Mesenchymal stem cell (in vitro differentiated cells and primary cell): ENCODE data around the gene PRR16.
A peak's percentile ranks its signal among the peaks of the same experiment; 100 is the strongest.

Source experiments
- DNase-seq: peaks from one replicate; pipeline ENCODE4 v3.0.0-alpha.2; 2013
- H2AFZ ChIP-seq: one replicate; pipeline ENCODE4 v1.6.1; 2013; ENCODE audit warnings: low read depth, mild to moderate bottlenecking, control low read depth, inconsistent platforms, low read length, moderate library complexity
- H2AK5ac ChIP-seq: 2 replicates; pipeline ENCODE4 v1.6.1; 2013; ENCODE audit warnings: low read length, moderate library complexity, mild to moderate bottlenecking, inconsistent platforms; ENCODE audit not compliant: severe bottlenecking
- H2BK120ac ChIP-seq: one replicate; pipeline ENCODE4 v1.6.1; 2013; ENCODE audit warnings: low read depth, mild to moderate bottlenecking, inconsistent platforms, low read length, moderate library complexity
- H2BK12ac ChIP-seq, 2 experiments: one replicate each; pipeline ENCODE4 v1.6.1; 2013; ENCODE audit warnings: inconsistent platforms in 2 of 2, low read length in 2 of 2, mild to moderate bottlenecking in 2 of 2, moderate library complexity in 2 of 2, control low read depth in 1 of 2
- H2BK15ac ChIP-seq: one replicate; pipeline ENCODE4 v1.6.1; 2013; ENCODE audit warnings: mild to moderate bottlenecking, low read depth, inconsistent platforms; ENCODE audit not compliant: poor library complexity, severe bottlenecking
- H2BK5ac ChIP-seq: 2 replicates; pipeline ENCODE4 v1.6.1; 2013; ENCODE audit warnings: low read depth, mild to moderate bottlenecking, low read length, control low read depth, inconsistent platforms; ENCODE audit not compliant: poor library complexity, severe bottlenecking
- H3K14ac ChIP-seq, 2 experiments: one replicate each; pipeline ENCODE4 v1.6.1; 2013; ENCODE audit warnings: inconsistent platforms in 2 of 2, low read length in 2 of 2, control low read depth in 1 of 2, mild to moderate bottlenecking in 1 of 2, moderate library complexity in 1 of 2
- H3K18ac ChIP-seq, 2 experiments: one replicate each; pipeline ENCODE4 v1.6.1; 2013; ENCODE audit warnings: inconsistent platforms in 2 of 2, low read length in 2 of 2, control low read depth in 1 of 2, low read depth in 1 of 2, mild to moderate bottlenecking in 1 of 2
- H3K23ac ChIP-seq, 2 experiments: one replicate each; pipeline ENCODE4 v1.6.1; 2013; ENCODE audit warnings: inconsistent platforms in 2 of 2, low read length in 2 of 2, mild to moderate bottlenecking in 2 of 2, moderate library complexity in 2 of 2, control low read depth in 1 of 2
- H3K27ac ChIP-seq: 2 replicates; pipeline ENCODE4 v1.5.1; 2013; ENCODE audit warnings: mild to moderate bottlenecking, moderate library complexity, low read length, control low read depth, inconsistent platforms; ENCODE audit not compliant: poor library complexity, severe bottlenecking
- H3K27me3 ChIP-seq, 2 experiments: 2 replicates each; pipeline versions ENCODE4 v1.6.1 to v1.7.0; 2013; ENCODE audit warnings: low read length in 2 of 2, mild to moderate bottlenecking in 2 of 2, moderate library complexity in 2 of 2, control low read depth in 1 of 2, inconsistent platforms in 1 of 2; ENCODE audit not compliant: control insufficient read depth in 1 of 2, insufficient read depth in 1 of 2
- H3K36me3 ChIP-seq, 2 experiments: 2 replicates each; pipeline versions ENCODE4 v1.6.1 to v1.7.0; 2013; ENCODE audit warnings: low read length in 2 of 2, control low read depth in 1 of 2, inconsistent platforms in 1 of 2, low read depth in 1 of 2, mild to moderate bottlenecking in 1 of 2; ENCODE audit not compliant: insufficient read depth in 2 of 2, control insufficient read depth in 1 of 2
- H3K4ac ChIP-seq, 2 experiments: one replicate each; pipeline ENCODE4 v1.6.1; 2013; ENCODE audit warnings: inconsistent platforms in 2 of 2, low read length in 2 of 2, mild to moderate bottlenecking in 2 of 2, moderate library complexity in 2 of 2, control low read depth in 1 of 2, low read depth in 1 of 2
- H3K4me1 ChIP-seq: 2 replicates; pipeline ENCODE4 v1.6.1; 2013; ENCODE audit warnings: low read depth, low read length, control low read depth; ENCODE audit not compliant: control insufficient read depth, insufficient read depth
- H3K4me2 ChIP-seq: 2 replicates; pipeline ENCODE4 v1.6.1; 2013; ENCODE audit warnings: low read length, mild to moderate bottlenecking, inconsistent platforms; ENCODE audit not compliant: poor library complexity, severe bottlenecking
- H3K4me3 ChIP-seq, 2 experiments: 2 replicates each; pipeline versions ENCODE4 v1.5.1 to v1.7.0; 2013; ENCODE audit warnings: low read length in 2 of 2, mild to moderate bottlenecking in 2 of 2, control low read depth in 1 of 2, low read depth in 1 of 2; ENCODE audit not compliant: insufficient read depth in 1 of 2
- H3K79me1 ChIP-seq: replicated peaks from 2 replicates; pipeline ENCODE4 v1.6.1; 2013; ENCODE audit warnings: mild to moderate bottlenecking, control low read depth, low read length, inconsistent platforms; ENCODE audit not compliant: poor library complexity, severe bottlenecking
- H3K9ac ChIP-seq: 2 replicates; pipeline ENCODE4 v1.7.0; 2013; ENCODE audit warnings: mild to moderate bottlenecking, low read length, moderate library complexity
- H3K9me3 ChIP-seq: 2 replicates; pipeline ENCODE4 v1.7.0; 2013; ENCODE audit warnings: mild to moderate bottlenecking, low read length; ENCODE audit not compliant: control insufficient read depth
- H4K8ac ChIP-seq: one replicate; pipeline ENCODE4 v1.6.1; 2013; ENCODE audit warnings: inconsistent platforms, mild to moderate bottlenecking, low read length, moderate library complexity
- H4K91ac ChIP-seq: one replicate; pipeline ENCODE4 v1.6.1; 2013; ENCODE audit warnings: mild to moderate bottlenecking, low read length, inconsistent platforms
- WGBS: methylation state at CpG from one replicate; pipeline ENCODE4 v1.1.7; 2013; ENCODE audit warnings: mixed read lengths; 5-methylcytosine and 5-hydroxymethylcytosine counted together

PRR16 gene

DNA sequence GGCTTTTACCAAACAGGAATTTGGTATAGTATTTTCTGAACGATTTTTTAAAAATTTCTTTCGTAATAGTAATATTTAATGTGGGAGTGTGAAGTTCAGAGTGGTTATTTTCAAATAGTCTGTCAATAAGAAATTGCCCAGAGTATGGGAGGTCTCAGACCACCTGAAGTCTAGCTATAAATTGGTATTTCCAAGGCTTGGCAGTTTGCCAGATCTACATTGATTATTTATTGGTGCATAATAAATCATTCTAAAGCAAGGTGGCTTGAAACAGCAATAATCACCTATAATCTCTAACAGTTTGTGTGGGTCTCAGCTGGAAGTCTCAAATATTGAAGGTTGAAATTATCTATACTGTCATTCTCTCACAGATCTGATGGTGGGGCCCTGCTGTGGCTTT is 118.5 kb downstream of the PRR16 start:
- H3K18ac ChIP-seq: no peak overlapping the region
- H2AK5ac ChIP-seq: no peak overlapping the region
- H3K36me3 ChIP-seq: no peaks in the 10 kb centered on the region
- H3K79me1 ChIP-seq: peaks cover 7% of the 10 kb centered on the region
- no peak overlapping the region for H3K27ac ChIP-seq
- no peak overlapping the region for H2BK12ac ChIP-seq
- no peak overlapping the region for H3K9ac ChIP-seq
- H3K23ac ChIP-seq: no peak overlapping the region
- H3K4me1 ChIP-seq: no peaks in the 10 kb centered on the region
- H4K8ac ChIP-seq: no peak overlapping the region
- no peak overlapping the region for H2AFZ ChIP-seq
- no peaks in the 10 kb centered on the region for H3K27me3 ChIP-seq
- H4K91ac ChIP-seq: no peak overlapping the region
- H2BK120ac ChIP-seq: no peak overlapping the region
- no peak overlapping the region for H2BK15ac ChIP-seq
- no peak for DNase-seq
- H3K14ac ChIP-seq: no peak overlapping the region
- H3K4ac ChIP-seq: no peak overlapping the region
- 91% methylated on average over 2 of the region's 2 CpGs for WGBS
- no peak overlapping the region for H3K4me3 ChIP-seq
- H3K9me3 ChIP-seq: no peaks in the 10 kb centered on the region
- H3K4me2 ChIP-seq: no peak overlapping the region
- H2BK5ac ChIP-seq: no peak overlapping the region

DNA sequence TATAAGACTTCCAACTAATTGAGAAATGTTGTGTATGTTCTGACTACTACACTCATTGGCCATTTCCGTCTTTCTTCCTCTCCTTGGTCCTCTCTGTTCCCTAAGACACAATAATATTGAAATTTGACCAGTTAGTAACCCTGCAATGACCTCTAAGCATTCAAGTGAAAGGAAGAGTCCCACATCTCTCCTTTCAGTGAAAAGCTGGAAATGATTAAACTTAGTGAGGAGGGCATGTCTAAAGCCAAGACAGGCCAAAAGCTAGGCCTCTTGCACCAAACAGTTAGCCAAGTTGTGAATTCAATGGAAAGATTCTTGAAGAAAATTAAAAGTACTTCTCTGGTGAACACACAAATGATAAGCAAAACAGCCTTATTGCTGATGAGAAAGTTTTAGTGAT is 122.5 kb downstream of the PRR16 start:
- H3K4me2 ChIP-seq: no peak overlapping the region
- H3K18ac ChIP-seq: no peak overlapping the region
- WGBS: 100% methylated on average over 1 of the region's 1 CpG
- no peaks in the 10 kb centered on the region for H3K9me3 ChIP-seq
- no peak overlapping the region for H3K9ac ChIP-seq
- H2BK5ac ChIP-seq: no peak overlapping the region
- DNase-seq: no peak
- H4K8ac ChIP-seq: no peak overlapping the region
- H3K14ac ChIP-seq: no peak overlapping the region
- H3K4me3 ChIP-seq: no peak overlapping the region
- H3K4me1 ChIP-seq: no peaks in the 10 kb centered on the region
- no peak overlapping the region for H2BK12ac ChIP-seq
- H3K23ac ChIP-seq: no peak overlapping the region
- no peaks in the 10 kb centered on the region for H3K36me3 ChIP-seq
- no peak overlapping the region for H2BK120ac ChIP-seq
- no peak overlapping the region for H4K91ac ChIP-seq
- peaks cover 7% of the 10 kb centered on the region for H3K79me1 ChIP-seq
- H3K27ac ChIP-seq: no peak overlapping the region
- H2AK5ac ChIP-seq: no peak overlapping the region
- H2BK15ac ChIP-seq: no peak overlapping the region
- no peaks in the 10 kb centered on the region for H3K27me3 ChIP-seq
- no peak overlapping the region for H2AFZ ChIP-seq
- no peak overlapping the region for H3K4ac ChIP-seq

DNA sequence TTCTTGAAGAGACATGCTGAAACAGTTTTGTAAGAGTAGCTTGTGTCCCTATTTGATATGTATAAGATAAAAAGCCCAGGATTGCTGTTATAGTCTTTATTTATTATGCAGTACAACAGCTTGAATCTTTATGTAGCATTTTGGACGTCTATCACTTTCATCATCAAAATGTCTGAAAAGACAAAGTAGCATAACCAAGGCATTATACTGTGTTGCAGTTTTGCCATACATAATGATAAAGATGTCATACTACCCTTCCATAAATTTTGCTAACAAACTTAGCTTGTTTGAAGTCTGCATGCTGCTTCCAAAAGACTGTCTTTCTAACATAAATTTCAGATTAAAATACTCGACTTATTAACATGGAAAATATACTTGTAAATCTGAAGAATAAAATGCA is 127.8 kb downstream of the PRR16 start:
- no peak overlapping the region for H3K14ac ChIP-seq
- no peaks in the 10 kb centered on the region for H3K36me3 ChIP-seq
- H3K9me3 ChIP-seq: peaks cover 6% of the 10 kb centered on the region
- H3K4me1 ChIP-seq: no peaks in the 10 kb centered on the region
- H2BK15ac ChIP-seq: no peak overlapping the region
- H3K18ac ChIP-seq: no peak overlapping the region
- H4K8ac ChIP-seq: no peak overlapping the region
- H2BK120ac ChIP-seq: no peak overlapping the region
- no peak overlapping the region for H3K23ac ChIP-seq
- no peaks in the 10 kb centered on the region for H3K27me3 ChIP-seq
- H3K4me3 ChIP-seq: no peak overlapping the region
- H3K9ac ChIP-seq: no peak overlapping the region
- DNase-seq: no peak
- H2BK5ac ChIP-seq: no peak overlapping the region
- no peak overlapping the region for H2AFZ ChIP-seq
- no peak overlapping the region for H3K27ac ChIP-seq
- no peak overlapping the region for H3K4me2 ChIP-seq
- no peak overlapping the region for H3K4ac ChIP-seq
- H3K79me1 ChIP-seq: no peaks in the 10 kb centered on the region
- no peak overlapping the region for H2BK12ac ChIP-seq
- 100% methylated on average over 1 of the region's 2 CpGs for WGBS
- no peak overlapping the region for H4K91ac ChIP-seq
- H2AK5ac ChIP-seq: no peak overlapping the region

DNA sequence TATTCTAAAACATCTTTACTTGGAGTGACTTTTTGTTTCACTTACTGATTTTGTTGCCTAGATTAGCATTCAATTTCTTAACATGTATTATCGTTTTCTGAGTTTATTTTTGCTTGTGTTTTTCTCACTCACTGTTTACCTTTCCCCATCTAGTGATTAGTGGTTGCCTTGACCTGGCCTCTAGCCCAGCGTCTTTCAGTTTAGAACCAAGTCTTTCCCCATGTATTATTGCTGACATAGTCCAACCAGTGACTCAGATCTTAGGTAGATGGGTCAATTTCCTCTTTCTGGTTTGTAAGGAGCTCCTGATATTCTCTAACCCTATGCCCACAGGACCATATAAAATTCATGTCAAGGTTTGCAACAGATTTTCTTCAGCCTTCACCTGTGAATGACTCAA is 135.5 kb downstream of the PRR16 start:
- Histone ChIP-seq H3K14ac (no peak overlapping the region), H2BK120ac (no peak overlapping the region), H2BK12ac (no peak overlapping the region), H2BK5ac (no peak overlapping the region), H3K4ac (no peak overlapping the region), H3K4me1 (no peaks in the 10 kb centered on the region), H2BK15ac (no peak overlapping the region), H3K18ac (no peak overlapping the region), H3K79me1 (peaks cover 1% of the 10 kb centered on the region), H2AK5ac (no peak overlapping the region), H3K9ac (no peak overlapping the region), H3K27ac (peak overlapping the region; percentile 21), H3K4me2 (no peak overlapping the region), H3K4me3 (peak overlapping the region in 1 of 2 experiments; percentile 21), H3K9me3 (peaks cover 11% of the 10 kb centered on the region), H3K36me3 (no peaks in the 10 kb centered on the region), H4K8ac (no peak overlapping the region), H3K27me3 (no peaks in the 10 kb centered on the region), H2AFZ (no peak overlapping the region), H3K23ac (no peak overlapping the region), H4K91ac (no peak overlapping the region)
- peak; percentile 85 for DNase-seq
- 0% methylated on average over 2 of the region's 2 CpGs for WGBS
